Esophagus muscularis mucosa (tissue), 4 donors: ENCODE measurements around the gene KATNB1. TPM values are rescaled to one million over a fixed set of nuclear protein-coding genes. Genes with fewer than 3 reads are reported as not detected.

Experiments
- DNase-seq: peaks from one replicate; pipeline ENCODE4 v3.0.0-alpha.2; 2017; ENCODE audit errors: extremely low spot score
- H3K27ac ChIP-seq, 4 donors: fragments of 200-600 bp; sonication (generic); replicated peaks in 1 of 4; 1 replicate in 3 of 4; 2 replicates in 1 of 4; pipeline ENCODE4 v1.5.1; 2016 to 2019; ENCODE audit warnings: mild to moderate bottlenecking in 1 of 4
- H3K27me3 ChIP-seq, 4 donors: fragments of 200-600 bp; sonication (generic); one replicate each; pipeline versions ENCODE4 v1.5.1 to v1.6.0; 2016 to 2019
- H3K36me3 ChIP-seq, 4 donors: fragments of 200-600 bp; sonication (generic); one replicate each; pipeline ENCODE4 v1.5.1; 2016 to 2019
- H3K4me1 ChIP-seq, 4 donors: fragments of 200-600 bp; sonication (generic); one replicate each; pipeline ENCODE4 v1.5.1; 2016 to 2019
- H3K4me3 ChIP-seq, 4 donors: fragments of 200-600 bp; sonication (generic); 1 replicate in 2 of 4; 2 replicates in 2 of 4; pipeline ENCODE4 v1.5.1; 2016 to 2019; ENCODE audit warnings: mild to moderate bottlenecking in 4 of 4, moderate library complexity in 1 of 4
- H3K9me3 ChIP-seq, 4 donors: fragments of 200-600 bp; sonication (generic); 1 replicate in 3 of 4; 2 replicates in 1 of 4; pipeline ENCODE4 v1.5.1; 2016 to 2019
- CTCF ChIP-seq, 3 experiments: fragments of 200-600 bp in 2 of 3; fragments of 450-650 bp in 1 of 3; sonication (generic) in 2 of 3; IDR thresholded peaks; one replicate each; pipeline ENCODE4 v1.5.1; 2017 to 2019; ENCODE audit warnings: antibody characterized with exemption in 3 of 3, mild to moderate bottlenecking in 2 of 3, moderate library complexity in 1 of 3
- EP300 ChIP-seq: sonication (generic); formaldehyde crosslinking; IDR thresholded peaks from one replicate; pipeline ENCODE4 v1.6.1; 2017; ENCODE audit warnings: antibody characterized with exemption
- POLR2A ChIP-seq: fragments of 450-650 bp; IDR thresholded peaks from one replicate; pipeline ENCODE4 v1.6.1; 2017; ENCODE audit warnings: antibody characterized with exemption, moderate library complexity, mild to moderate bottlenecking, low read depth
- POLR2AphosphoS5 ChIP-seq, 2 donors: sonication (generic); formaldehyde crosslinking; IDR thresholded peaks; one replicate each; pipeline ENCODE4 v1.6.1; 2017; ENCODE audit warnings: antibody characterized with exemption in 2 of 2
- WGBS: methylation state at CpG from one replicate; pipeline ENCODE4 v1.1.5; 2018; 5-methylcytosine and 5-hydroxymethylcytosine counted together
- intact Hi-C: fragments of 100-400 bp; cut with DNase I; formaldehyde crosslinking; loops from one replicate; pipeline ENCODE4 v1.15.1; 2023
- total RNA-seq, 4 donors: library from RNA; depleted of rRNA; stranded (reverse); fragments of >200 nt; gene quantifications; one replicate each; pipeline versions ENCODE4 v1.1.0 to v1.2.1, GENCODE V29; 2016

KATNB1 gene
- total RNA-seq, 4 donors from 2014 or later: 10.4 to 16.9 (median 15.3) TPM

GRCh38 chr16:57786632-57787518 is 51.3 kb downstream of the KATNB1 start:
- DNase-seq: no peak
- Histone ChIP-seq H3K27ac (peak overlapping the region; percentile 31 to 69 (median 60)), H3K4me3 (no peak overlapping the region), H3K27me3 (no peaks in the 10 kb centered on the region), H3K4me1 (peaks cover 35 to 50% (median 37%) of the 10 kb centered on the region in 4 donors), H3K9me3 (no peaks in the 10 kb centered on the region), H3K36me3 (peaks cover 6 to 77% (median 53%) of the 10 kb centered on the region in 4 donors)
- 60% methylated on average over 7 of the region's 26 CpGs for WGBS
- intact Hi-C loops: no loop called here
- TF ChIP-seq EP300 (no peak), POLR2AphosphoS5 (IDR thresholded peaks at IDR 0.05) (peak; percentile 52 to 90)

- TF ChIP-seq POLR2AphosphoS5 (IDR thresholded peaks at IDR 0.05) (no peak), EP300 (no peak)
- Histone ChIP-seq H3K27ac (peak overlapping the region; percentile 29 to 69 (median 58)), H3K9me3 (no peaks in the 10 kb centered on the region), H3K4me1 (peaks cover 36 to 53% (median 37%) of the 10 kb centered on the region in 4 donors), H3K4me3 (no peak overlapping the region), H3K27me3 (no peaks in the 10 kb centered on the region), H3K36me3 (peaks cover 6 to 76% (median 52%) of the 10 kb centered on the region in 4 donors)
- no peak for DNase-seq
- intact Hi-C loops: no loop called here
- WGBS: 30% methylated on average over 2 of the region's 8 CpGs
Measured at GRCh38 chr16:57787519-57787905, 51.9 kb downstream of the KATNB1 start.

- Histone ChIP-seq H3K27ac (peak overlapping the region in 3 of 4 donors; percentile 48 to 69 (median 68)), H3K9me3 (no peaks in the 10 kb centered on the region), H3K36me3 (peaks cover 6 to 82% (median 53%) of the 10 kb centered on the region in 4 donors), H3K4me1 (peaks cover 36 to 53% (median 37%) of the 10 kb centered on the region in 4 donors), H3K27me3 (no peaks in the 10 kb centered on the region), H3K4me3 (no peak overlapping the region)
- no peak for TF ChIP-seq POLR2AphosphoS5 (IDR thresholded peaks at IDR 0.05)
- no peak for TF ChIP-seq EP300
- TF ChIP-seq POLR2A: no peak
- TF ChIP-seq CTCF (IDR thresholded peaks at IDR 0.05): no peak
- whole genome bisulfite sequencing: 81% methylated on average over 13 of the region's 17 CpGs
- DNase-seq: no peak
- intact Hi-C loops: no loop called here
Measured at GRCh38 chr16:57788252-57788841, 52.8 kb downstream of the KATNB1 start.

GRCh38 chr16:57788951-57789350 is 53.4 kb downstream of the KATNB1 start:
- WGBS: 92% methylated on average over 12 of the region's 12 CpGs
- intact Hi-C loops: no loop called here
- H3K4me1 ChIP-seq: peaks cover 36 to 53% (median 37%) of the 10 kb centered on the region in 4 donors
- peak overlapping the region in 1 of 4 donors; percentile 68 for H3K27ac ChIP-seq
- H3K9me3 ChIP-seq: no peaks in the 10 kb centered on the region
- H3K36me3 ChIP-seq: peaks cover 6 to 84% (median 53%) of the 10 kb centered on the region in 4 donors
- H3K27me3 ChIP-seq: no peaks in the 10 kb centered on the region
- H3K4me3 ChIP-seq: no peak overlapping the region
- TF ChIP-seq CTCF (IDR thresholded peaks at IDR 0.05) (no peak), EP300 (no peak), POLR2A (no peak), POLR2AphosphoS5 (IDR thresholded peaks at IDR 0.05) (no peak)
- DNase-seq: no peak

GRCh38 chr16:57791195-57791892 is 55.8 kb downstream of the KATNB1 start:
- no peaks in the 10 kb centered on the region for H3K27me3 ChIP-seq
- peaks cover 4 to 82% (median 46%) of the 10 kb centered on the region in 4 donors for H3K36me3 ChIP-seq
- H3K27ac ChIP-seq: peak overlapping the region in 1 of 4 donors; percentile 18
- intact Hi-C loops: no loop called here
- TF ChIP-seq EP300: no peak
- TF ChIP-seq POLR2AphosphoS5 (IDR thresholded peaks at IDR 0.05): no peak
- no peak for TF ChIP-seq POLR2A
- no peak for TF ChIP-seq CTCF (IDR thresholded peaks at IDR 0.05)
- no peak for DNase-seq
- H3K4me3 ChIP-seq: no peak overlapping the region
- H3K4me1 ChIP-seq: peaks cover 30 to 47% (median 36%) of the 10 kb centered on the region in 4 donors
- 72% methylated on average over 8 of the region's 13 CpGs for WGBS
- no peaks in the 10 kb centered on the region for H3K9me3 ChIP-seq
